GM23338 (cell line): ENCODE data around the gene TSPAN19. TPM values are rescaled to one million over a fixed set of nuclear protein-coding genes. Genes with fewer than 3 reads are reported as not detected.

Source experiments
- ATAC-seq: fragments of 200-7000 bp; cut with Tn5 transposase; 3 replicates; pipeline ENCODE4 v1.9.1; 2020
- DNase-seq: peaks from one replicate; pipeline ENCODE4 v3.0.0-alpha.2; 2015; ENCODE audit warnings: low spot score
- H2AFZ ChIP-seq: fragments of 200-600 bp; sonication (generic); 2 replicates; pipeline ENCODE4 v1.8.0; 2016; ENCODE audit warnings: antibody characterized with exemption, mild to moderate bottlenecking, moderate library complexity
- H3F3A ChIP-seq: fragments of 200-600 bp; sonication (generic); replicated peaks from 2 replicates; pipeline ENCODE4 v1.8.0; 2017; ENCODE audit warnings: antibody characterized with exemption, mixed run types, low read depth
- H3K27ac ChIP-seq: fragments of 200-600 bp; sonication (generic); 2 replicates; pipeline ENCODE4 v1.6.1; 2016; ENCODE audit warnings: low read depth
- H3K27me3 ChIP-seq: fragments of 200-600 bp; sonication (generic); 2 replicates; pipeline ENCODE4 v1.8.0; 2016; ENCODE audit warnings: mild to moderate bottlenecking, mixed run types, moderate library complexity; ENCODE audit not compliant: insufficient read depth
- H3K36me3 ChIP-seq: fragments of 200-600 bp; sonication (generic); 2 replicates; pipeline ENCODE4 v1.8.0; 2016; ENCODE audit warnings: mild to moderate bottlenecking; ENCODE audit not compliant: insufficient read depth
- H3K4me1 ChIP-seq: fragments of 200-600 bp; sonication (generic); 2 replicates; pipeline ENCODE4 v1.8.0; 2016; ENCODE audit warnings: mild to moderate bottlenecking, moderate library complexity; ENCODE audit not compliant: insufficient read depth
- H3K4me2 ChIP-seq: fragments of 200-600 bp; sonication (generic); 2 replicates; pipeline ENCODE4 v1.7.1; 2017; ENCODE audit warnings: mixed run types
- H3K4me3 ChIP-seq: fragments of 200-600 bp; sonication (generic); 2 replicates; pipeline ENCODE4 v1.6.1; 2016; ENCODE audit warnings: mixed run types
- H3K79me2 ChIP-seq: fragments of 200-600 bp; sonication (generic); replicated peaks from 2 replicates; pipeline ENCODE4 v1.8.0; 2017; ENCODE audit warnings: mild to moderate bottlenecking; ENCODE audit not compliant: insufficient read depth
- H3K9me2 ChIP-seq: fragments of 200-600 bp; sonication (generic); 2 replicates; pipeline ENCODE4 v1.8.0; 2017; ENCODE audit not compliant: insufficient read depth
- H4K20me1 ChIP-seq: fragments of 200-600 bp; sonication (generic); replicated peaks from 2 replicates; pipeline ENCODE4 v1.8.0; 2017; ENCODE audit warnings: mild to moderate bottlenecking; ENCODE audit not compliant: insufficient read depth
- H3K27ac Mint-ChIP-seq: 2 replicates; pipeline ENCODE4 v1.8.0; 2020; ENCODE audit warnings: inconsistent platforms, mild to moderate bottlenecking, moderate library complexity, mixed read lengths
- H3K27me3 Mint-ChIP-seq: 3 replicates; pipeline ENCODE4 v1.8.0; 2022; ENCODE audit warnings: low read depth, mild to moderate bottlenecking, moderate library complexity, mixed read lengths, inconsistent platforms; ENCODE audit not compliant: insufficient read depth, poor library complexity
- H3K36me3 Mint-ChIP-seq: 3 replicates; pipeline ENCODE4 v1.8.0; 2021; ENCODE audit warnings: low read depth, mild to moderate bottlenecking, inconsistent platforms, moderate library complexity, mixed read lengths
- H3K4me1 Mint-ChIP-seq: 3 replicates; pipeline ENCODE4 v1.8.0; 2020; ENCODE audit warnings: mild to moderate bottlenecking, inconsistent platforms, mixed read lengths
- H3K4me3 Mint-ChIP-seq: 3 replicates; pipeline ENCODE4 v1.8.0; 2021; ENCODE audit warnings: moderate library complexity, mild to moderate bottlenecking, inconsistent platforms, mixed read lengths
- H3K9me3 Mint-ChIP-seq: 3 replicates; pipeline ENCODE4 v1.8.0; 2020; ENCODE audit warnings: moderate library complexity, mild to moderate bottlenecking, inconsistent platforms, mixed read lengths
- CTCF ChIP-seq, 2 experiments: fragments of 200-600 bp in 1 of 2; sonication (generic) in 1 of 2; conservative IDR thresholded peaks; 2 replicates each; pipeline versions ENCODE4 v1.5.1 to v1.6.1; 2016 to 2017; ENCODE audit warnings: antibody characterized with exemption in 2 of 2, low read depth in 2 of 2, mild to moderate bottlenecking in 2 of 2, moderate library complexity in 1 of 2
- EZH2 ChIP-seq: fragments of 200-600 bp; sonication (generic); IDR thresholded peaks from one replicate; pipeline ENCODE4 v1.8.0; 2017; ENCODE audit warnings: antibody characterized with exemption, mild to moderate bottlenecking, low read depth; ENCODE audit not compliant: unreplicated experiment
- EZH2phosphoT487 ChIP-seq: fragments of 200-600 bp; sonication (generic); IDR thresholded peaks from one replicate; pipeline ENCODE4 v1.8.1; 2018; ENCODE audit warnings: antibody characterized with exemption; ENCODE audit not compliant: unreplicated experiment
- JUNB ChIP-seq: IDR thresholded peaks from one replicate; pipeline ENCODE4 v1.6.1; 2016; ENCODE audit warnings: antibody characterized with exemption; ENCODE audit not compliant: unreplicated experiment
- NANOG ChIP-seq: IDR thresholded peaks from 2 replicates; pipeline ENCODE4 v1.6.1; 2016; ENCODE audit warnings: antibody characterized with exemption, borderline replicate concordance
- POLR2AphosphoS5 ChIP-seq: IDR thresholded peaks from 2 replicates; pipeline ENCODE4 v1.6.1; 2016; ENCODE audit warnings: antibody characterized with exemption, low read depth
- ZNF331 ChIP-seq: fragments of 250-450 bp; sonication (Bioruptor Pico); IDR thresholded peaks from 2 replicates; pipeline ENCODE4 v1.5.0; 2020; ENCODE audit warnings: low read depth, mild to moderate bottlenecking, moderate library complexity
- ZNF462 ChIP-seq: fragments of 250-450 bp; sonication (Bioruptor Pico); IDR thresholded peaks from 2 replicates; pipeline ENCODE4 v1.5.0; 2020; ENCODE audit warnings: mild to moderate bottlenecking, moderate library complexity
- polyA plus RNA-seq: library from polyadenylated mRNA; unstranded; fragments of >200 nt; fragmentation: Nextera tagmentation; extraction: Ambion mirVana; gene quantifications from 2 replicates; pipeline ENCODE4 v1.2.1, GENCODE V29; 2016
- total RNA-seq: library from RNA; depleted of rRNA; stranded (reverse); fragments of >200 nt; shearing (Covaris generic); gene quantifications from 2 replicates; pipeline ENCODE4 v1.2.3, GENCODE V29; 2014

The TSPAN19 gene
- total and polyA plus RNA-seq, 2 experiments from 2014 or later = 0.44 to 0.80 TPM

GRCh38 chr12:84986117-84986516, 50.0 kb downstream of the TSPAN19 start:
- H3K27me3 Mint-ChIP-seq = no peaks in the 10 kb centered on the region
- no peaks in the 10 kb centered on the region for H3K36me3 Mint-ChIP-seq
- no peaks in the 10 kb centered on the region for H3F3A ChIP-seq
- peaks cover 6% of the 10 kb centered on the region; the same call in 1 of the 2 replicates for H3K4me1 ChIP-seq
- no peaks in the 10 kb centered on the region for H3K9me3 Mint-ChIP-seq
- no peak overlapping the region for H3K27ac ChIP-seq
- no peak overlapping the region for H3K27ac Mint-ChIP-seq
- TF ChIP-seq ZNF331 (CRISPR knock-in tag) = no peak
- TF ChIP-seq JUNB = no peak
- no peak for TF ChIP-seq EZH2phosphoT487
- H3K4me2 ChIP-seq = no peak overlapping the region
- DNase-seq (no peak), ATAC-seq (no peak)
- H3K4me3 ChIP-seq = no peak overlapping the region
- peaks cover 11% of the 10 kb centered on the region; the same call in 2 of the 3 replicates for H3K4me1 Mint-ChIP-seq
- H3K9me2 ChIP-seq = no peaks in the 10 kb centered on the region
- no peaks in the 10 kb centered on the region for H3K27me3 ChIP-seq
- H3K4me3 Mint-ChIP-seq = no peak overlapping the region
- no peaks in the 10 kb centered on the region for H4K20me1 ChIP-seq
- no peaks in the 10 kb centered on the region for H3K79me2 ChIP-seq
- no peaks in the 10 kb centered on the region for H3K36me3 ChIP-seq
- no peak overlapping the region for H2AFZ ChIP-seq

GRCh38 chr12:84983289-84983688, 52.8 kb downstream of the TSPAN19 start:
- Histone ChIP-seq H3K4me2 (no peak overlapping the region), H3K9me2 (no peaks in the 10 kb centered on the region), H3K27ac (0 out of 2 replicates have a peak overlapping the region, but pooled peaks have one; percentile 28), H3K36me3 (no peaks in the 10 kb centered on the region), H4K20me1 (no peaks in the 10 kb centered on the region), H3K79me2 (no peaks in the 10 kb centered on the region), H2AFZ (no peak overlapping the region), H3F3A (no peaks in the 10 kb centered on the region), H3K4me1 (peaks cover 6% of the 10 kb centered on the region; the same call in 1 of the 2 replicates), H3K27me3 (no peaks in the 10 kb centered on the region), H3K4me3 (no peak overlapping the region)
- ATAC-seq (peak; percentile 69), DNase-seq (peak; percentile 12)
- TF ChIP-seq CTCF (conservative IDR thresholded peaks at IDR 0.05; ENCODE audit: low read depth in 2 of 2) = peak; percentile 24 to 39; a peak in 3 of 4 replicates
- TF ChIP-seq JUNB = no peak
- Mint-ChIP-seq H3K9me3 (no peaks in the 10 kb centered on the region), H3K27ac (no peak overlapping the region; the same call in 1 of the 2 replicates), H3K27me3 (no peaks in the 10 kb centered on the region), H3K36me3 (no peaks in the 10 kb centered on the region), H3K4me1 (peaks cover 15% of the 10 kb centered on the region; the same call in 2 of the 3 replicates), H3K4me3 (no peak overlapping the region)

GRCh38 chr12:84982888-84983287, 53.2 kb downstream of the TSPAN19 start:
- Histone ChIP-seq H3K27me3 (no peaks in the 10 kb centered on the region), H3K9me2 (no peaks in the 10 kb centered on the region), H3K36me3 (no peaks in the 10 kb centered on the region), H3K79me2 (no peaks in the 10 kb centered on the region), H3K4me1 (peaks cover 6% of the 10 kb centered on the region; the same call in 1 of the 2 replicates), H4K20me1 (no peaks in the 10 kb centered on the region), H3K4me3 (no peak overlapping the region), H3F3A (no peaks in the 10 kb centered on the region), H2AFZ (no peak overlapping the region), H3K4me2 (no peak overlapping the region), H3K27ac (peak overlapping the region; percentile 28; the same call in 1 of the 2 replicates)
- no peaks in the 10 kb centered on the region for H3K9me3 Mint-ChIP-seq
- no peaks in the 10 kb centered on the region for H3K36me3 Mint-ChIP-seq
- no peak overlapping the region for H3K4me3 Mint-ChIP-seq
- peak; percentile 75 for ATAC-seq
- H3K4me1 Mint-ChIP-seq = peaks cover 15% of the 10 kb centered on the region; the same call in 2 of the 3 replicates
- peak; percentile 21 for DNase-seq
- no peaks in the 10 kb centered on the region for H3K27me3 Mint-ChIP-seq
- H3K27ac Mint-ChIP-seq = no peak overlapping the region; the same call in 1 of the 2 replicates
- TF ChIP-seq EZH2 (no peak), JUNB (no peak), ZNF331 (CRISPR knock-in tag) (no peak), POLR2AphosphoS5 (no peak), ZNF462 (no peak), NANOG (no peak)
